Adipocyte (in vitro differentiated cells): ENCODE measurements around the gene CD28.

Source experiments
- DNase-seq: peaks from one replicate; pipeline ENCODE4 v3.0.0-alpha.2; 2015; ENCODE audit warnings: low read depth
- H3K27me3 ChIP-seq: replicated peaks from 2 replicates; pipeline ENCODE4 v1.7.0; 2013; ENCODE audit warnings: mild to moderate bottlenecking, low read length, moderate library complexity; ENCODE audit not compliant: control insufficient read depth, insufficient read depth
- H3K36me3 ChIP-seq: 2 replicates; pipeline ENCODE4 v1.7.0; 2013; ENCODE audit warnings: low read length, mild to moderate bottlenecking, moderate library complexity; ENCODE audit not compliant: control insufficient read depth, insufficient read depth, severe bottlenecking
- H3K4me1 ChIP-seq: 2 replicates; pipeline ENCODE4 v1.7.0; 2013; ENCODE audit warnings: mild to moderate bottlenecking, low read length, moderate library complexity; ENCODE audit not compliant: control insufficient read depth, insufficient read depth
- H3K4me3 ChIP-seq: 2 replicates; pipeline ENCODE4 v1.7.0; 2013; ENCODE audit warnings: mild to moderate bottlenecking, low read length, moderate library complexity
- H3K9ac ChIP-seq: 2 replicates; pipeline ENCODE4 v1.7.0; 2013; ENCODE audit warnings: mild to moderate bottlenecking, low read length, moderate library complexity
- H3K9me3 ChIP-seq: 2 replicates; pipeline ENCODE4 v1.7.0; 2013; ENCODE audit warnings: mild to moderate bottlenecking, low read length, moderate library complexity; ENCODE audit not compliant: control insufficient read depth

Gene CD28

DNA sequence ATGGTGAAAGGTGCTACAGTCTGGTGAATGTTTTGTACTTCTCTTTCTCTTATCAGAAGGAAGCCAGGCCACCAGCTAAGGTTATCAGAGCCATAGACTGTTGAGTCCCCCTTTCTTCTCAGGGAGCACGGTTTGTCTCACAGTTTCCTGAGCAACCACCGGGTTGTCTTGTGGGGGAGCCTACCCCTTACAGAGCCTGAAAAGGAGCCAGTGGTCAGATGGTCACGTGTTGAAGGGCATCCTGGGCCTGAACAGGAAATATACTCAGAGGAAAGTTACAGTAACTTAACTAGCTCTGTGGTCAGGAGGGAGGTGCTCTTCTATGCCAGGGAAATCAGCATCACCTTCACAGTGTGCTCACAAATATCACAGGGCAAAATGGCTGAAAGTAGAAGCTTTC is 11.6 kb downstream of the CD28 start:
- H3K9me3 ChIP-seq, result no peaks in the 10 kb centered on the region
- no peaks in the 10 kb centered on the region for H3K36me3 ChIP-seq
- no peak overlapping the region for H3K4me3 ChIP-seq
- no peaks in the 10 kb centered on the region for H3K4me1 ChIP-seq
- no peak overlapping the region for H3K9ac ChIP-seq
- no peak for DNase-seq
- H3K27me3 ChIP-seq, result no peaks in the 10 kb centered on the region

DNA sequence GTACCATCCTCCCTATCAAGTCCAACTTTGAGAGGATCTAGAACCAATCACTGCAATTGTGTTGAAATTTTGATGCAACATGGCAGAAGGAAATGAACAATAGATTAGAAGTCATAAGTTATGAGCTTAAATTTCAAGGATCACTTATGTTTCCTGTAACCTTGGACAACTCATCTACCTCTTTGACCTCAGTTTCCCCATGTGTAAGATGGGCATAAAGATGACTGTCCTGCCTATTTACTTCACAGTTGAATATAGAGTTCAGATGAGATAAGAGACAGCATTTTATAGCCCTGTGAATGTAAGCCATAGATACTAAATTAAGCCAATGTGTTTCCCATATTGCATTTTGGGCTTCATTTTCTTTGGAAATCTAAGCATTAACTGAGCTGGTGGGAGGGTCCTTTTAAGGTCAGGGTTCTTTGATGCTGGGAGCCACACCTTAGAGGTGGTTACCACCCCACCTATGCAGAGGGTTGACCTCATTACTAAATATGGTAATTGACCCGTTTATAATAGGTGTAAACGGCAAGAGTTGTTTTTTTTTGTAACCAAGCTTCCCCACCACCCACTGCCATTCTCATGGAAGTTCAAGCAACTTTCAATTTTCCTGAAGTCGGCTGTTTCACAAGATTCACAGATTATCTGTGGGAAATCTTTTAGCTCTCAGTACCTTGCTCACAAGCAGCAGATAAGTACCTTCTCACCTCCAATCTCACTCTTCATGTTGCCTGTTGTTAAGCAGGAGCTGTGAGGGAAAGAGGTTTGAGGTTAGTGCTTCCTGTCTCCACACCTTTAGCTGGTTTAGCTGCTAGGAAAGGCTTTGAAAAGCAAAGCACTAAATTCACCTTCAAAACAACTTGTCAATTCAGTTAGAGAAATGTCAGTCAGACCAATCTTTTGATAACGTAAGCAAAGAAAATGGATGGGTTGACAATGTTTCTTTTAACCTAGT is 13.3 kb downstream of the CD28 start:
- no peaks in the 10 kb centered on the region for H3K4me1 ChIP-seq
- no peak for DNase-seq
- H3K9me3 ChIP-seq, result no peaks in the 10 kb centered on the region
- no peaks in the 10 kb centered on the region for H3K27me3 ChIP-seq
- no peaks in the 10 kb centered on the region for H3K36me3 ChIP-seq
- H3K4me3 ChIP-seq, result no peak overlapping the region
- H3K9ac ChIP-seq, result no peak overlapping the region

DNA sequence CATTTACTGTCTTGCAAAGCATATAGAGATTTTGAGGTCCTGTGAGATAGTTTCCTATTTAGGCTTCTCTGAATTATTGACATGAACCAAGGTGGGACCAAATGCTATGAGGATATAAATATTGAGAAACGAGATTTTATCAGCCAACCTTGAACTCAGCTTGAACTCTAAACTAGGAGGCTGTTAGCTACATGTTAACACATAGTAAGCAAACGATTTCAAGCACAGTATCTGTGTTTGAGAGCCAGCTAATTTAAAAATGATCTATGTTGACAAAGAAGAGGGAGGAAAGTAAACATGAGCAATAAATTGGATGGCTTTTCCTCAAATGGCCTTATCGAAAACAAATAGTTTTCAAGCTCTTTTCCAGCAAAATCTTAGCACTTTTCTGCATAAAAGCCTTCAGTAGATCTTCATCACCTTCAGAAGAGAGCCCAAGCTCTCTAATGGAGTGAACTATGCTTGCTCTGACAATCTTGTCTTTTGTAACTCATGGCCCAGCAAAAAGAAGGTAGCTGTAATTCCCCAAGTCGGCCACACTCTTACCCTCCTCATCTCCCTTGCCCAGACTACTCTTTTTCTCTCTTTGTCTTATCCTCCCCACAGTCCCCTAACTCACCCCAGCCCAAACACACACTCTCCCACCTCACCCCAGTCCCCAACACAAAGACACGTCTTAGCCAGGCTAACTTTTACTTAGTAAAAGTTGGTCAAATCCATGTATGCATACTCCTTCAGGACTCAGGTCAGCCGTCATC is 14.7 kb downstream of the CD28 start:
- Histone ChIP-seq H3K9ac (no peak overlapping the region), H3K4me3 (no peak overlapping the region), H3K9me3 (no peaks in the 10 kb centered on the region), H3K4me1 (no peaks in the 10 kb centered on the region), H3K27me3 (no peaks in the 10 kb centered on the region), H3K36me3 (no peaks in the 10 kb centered on the region)
- no peak for DNase-seq

DNA sequence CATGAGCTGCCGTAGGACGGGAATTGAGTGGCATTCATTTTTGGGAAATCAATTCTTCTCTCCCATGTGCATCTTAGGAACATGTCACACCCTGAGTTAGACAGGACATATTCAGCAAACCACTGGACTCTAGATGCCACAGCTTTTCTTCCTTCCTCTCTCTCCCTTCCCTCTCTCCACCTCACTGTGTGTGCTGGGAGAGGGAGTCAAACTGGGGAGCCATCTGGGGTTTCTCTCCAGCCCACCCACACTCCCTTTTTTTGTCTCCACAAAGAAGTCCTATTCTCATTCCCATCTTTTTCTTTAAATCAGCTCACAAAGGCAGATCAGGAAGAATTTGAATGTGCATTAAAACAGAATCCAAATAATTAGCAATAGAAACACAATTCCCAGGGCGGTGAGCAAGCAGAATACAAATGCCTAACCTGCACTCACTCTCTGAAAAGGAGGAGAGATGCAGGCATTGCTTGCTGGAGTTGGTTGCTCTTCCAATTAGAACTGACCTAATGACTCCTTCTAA is 15.4 kb downstream of the CD28 start:
- Histone ChIP-seq H3K36me3 (no peaks in the 10 kb centered on the region), H3K27me3 (no peaks in the 10 kb centered on the region), H3K4me3 (no peak overlapping the region), H3K9ac (no peak overlapping the region), H3K4me1 (no peaks in the 10 kb centered on the region), H3K9me3 (no peaks in the 10 kb centered on the region)
- DNase-seq, result no peak

- no peaks in the 10 kb centered on the region for H3K27me3 ChIP-seq
- no peak overlapping the region for H3K4me3 ChIP-seq
- H3K9me3 ChIP-seq, result no peaks in the 10 kb centered on the region
- no peaks in the 10 kb centered on the region for H3K4me1 ChIP-seq
- H3K36me3 ChIP-seq, result no peaks in the 10 kb centered on the region
- DNase-seq, result no peak
- H3K9ac ChIP-seq, result no peak overlapping the region
Observed at GRCh38 chr2:203722411-203722810, 16.0 kb downstream of the CD28 start.

GRCh38 chr2:203728321-203728720 is 21.9 kb downstream of the CD28 start:
- no peak for DNase-seq
- Histone ChIP-seq H3K9ac (no peak overlapping the region), H3K9me3 (no peaks in the 10 kb centered on the region)

DNA sequence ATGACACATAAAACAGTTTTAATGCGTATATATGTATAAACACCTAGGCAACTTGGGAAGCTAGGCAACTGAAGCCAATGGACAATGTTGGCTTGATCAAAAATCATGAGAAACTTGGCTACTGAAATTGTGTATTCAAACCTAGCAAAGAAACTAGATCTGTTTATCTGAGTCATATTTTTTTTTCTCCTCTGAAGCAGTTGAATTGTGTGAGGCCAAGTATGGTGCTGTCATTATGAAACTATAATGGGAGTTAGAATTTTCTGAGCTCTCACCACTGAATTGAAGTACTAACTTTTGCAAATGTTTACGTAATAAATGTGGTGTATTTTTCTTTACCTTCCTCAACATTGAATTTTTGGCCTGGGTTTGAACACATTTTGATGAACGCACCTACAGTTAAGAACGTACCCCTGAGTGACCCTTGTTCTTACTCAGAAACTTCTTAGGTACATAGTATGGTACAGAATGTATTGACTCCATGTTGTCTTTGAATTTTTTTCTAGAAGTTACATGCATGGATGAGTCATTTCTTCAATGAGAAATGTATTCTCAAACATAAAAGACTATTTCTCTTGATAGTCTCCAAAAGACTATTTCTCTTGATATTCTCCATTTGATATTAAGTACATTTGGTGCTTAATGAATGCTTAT is 23.8 kb downstream of the CD28 start:
- no peaks in the 10 kb centered on the region for H3K9me3 ChIP-seq
- H3K36me3 ChIP-seq, result no peaks in the 10 kb centered on the region
- peak; percentile 37 for DNase-seq
- no peak overlapping the region for H3K9ac ChIP-seq
- H3K4me1 ChIP-seq, result peaks cover 8% of the 10 kb centered on the region
- H3K27me3 ChIP-seq, result no peaks in the 10 kb centered on the region
- no peak overlapping the region for H3K4me3 ChIP-seq

More at GRCh38 chr2:203728321-203728720, 21.9 kb downstream of the CD28 start:
- no peaks in the 10 kb centered on the region for H3K36me3 ChIP-seq
- H3K4me3 ChIP-seq, result no peak overlapping the region
- peaks cover 8% of the 10 kb centered on the region for H3K4me1 ChIP-seq
- H3K27me3 ChIP-seq, result no peaks in the 10 kb centered on the region

DNA sequence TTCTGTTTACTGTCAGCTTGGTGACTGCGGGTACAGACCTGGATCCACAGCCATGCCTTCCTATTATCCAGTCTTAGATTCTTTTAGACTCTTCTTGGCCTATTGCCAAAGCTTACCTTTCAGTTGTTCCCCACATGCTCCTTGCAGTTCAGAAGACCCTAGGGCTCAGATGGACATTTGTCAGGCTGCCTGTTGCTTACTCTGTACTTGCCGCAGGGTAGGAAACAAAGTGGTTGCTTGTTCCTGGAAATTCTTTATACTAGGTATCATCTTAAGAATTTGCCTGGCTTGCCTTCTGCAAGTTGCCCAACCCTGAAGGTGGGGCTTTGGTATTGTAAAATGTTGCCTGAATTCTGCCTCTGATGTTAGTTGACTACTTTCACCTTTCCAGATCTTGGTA is 24.4 kb downstream of the CD28 start:
- Histone ChIP-seq H3K36me3 (no peaks in the 10 kb centered on the region), H3K4me1 (peaks cover 8% of the 10 kb centered on the region), H3K27me3 (no peaks in the 10 kb centered on the region), H3K9me3 (no peaks in the 10 kb centered on the region), H3K4me3 (no peak overlapping the region), H3K9ac (no peak overlapping the region)
- DNase-seq, result no peak

GRCh38 chr2:203732092-203732952 is 25.9 kb downstream of the CD28 start:
- no peak for DNase-seq
- no peaks in the 10 kb centered on the region for H3K27me3 ChIP-seq
- H3K4me1 ChIP-seq, result peaks cover 8% of the 10 kb centered on the region
- no peak overlapping the region for H3K4me3 ChIP-seq
- H3K36me3 ChIP-seq, result no peaks in the 10 kb centered on the region
- H3K9ac ChIP-seq, result no peak overlapping the region
- no peaks in the 10 kb centered on the region for H3K9me3 ChIP-seq

DNA sequence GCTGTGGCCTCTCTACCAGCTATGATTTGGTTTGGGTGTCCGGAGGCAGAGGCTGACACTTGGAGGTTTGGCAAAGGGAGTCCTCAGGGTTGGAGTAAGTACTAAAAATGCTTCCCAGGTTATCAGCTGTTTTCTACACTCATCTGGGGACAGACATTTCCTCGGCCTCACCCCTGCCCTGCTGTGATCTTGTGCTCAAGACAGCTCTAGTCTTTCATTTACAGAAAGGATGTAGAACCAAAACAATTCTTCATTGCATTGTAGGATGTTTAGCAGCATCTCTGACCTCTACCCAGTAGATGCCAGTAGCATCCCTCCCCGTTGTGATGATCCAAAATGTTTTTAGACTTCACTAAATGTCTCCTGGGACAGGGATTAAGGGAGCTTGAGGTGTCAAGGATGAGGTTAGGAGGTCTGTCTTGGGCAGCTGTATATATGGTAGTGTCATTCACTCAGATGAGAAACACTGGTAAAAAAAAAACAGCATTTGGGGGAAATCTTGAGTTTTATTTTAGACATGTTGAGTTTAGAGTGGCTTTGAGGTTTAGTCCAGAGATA is 26.6 kb downstream of the CD28 start:
- DNase-seq, result no peak
- Histone ChIP-seq H3K9me3 (no peaks in the 10 kb centered on the region), H3K9ac (no peak overlapping the region), H3K27me3 (no peaks in the 10 kb centered on the region), H3K4me1 (peaks cover 8% of the 10 kb centered on the region), H3K4me3 (no peak overlapping the region), H3K36me3 (no peaks in the 10 kb centered on the region)
